ENCODE measurements around the gene FAM72D. TPM values are rescaled to one million over a fixed set of nuclear protein-coding genes. Genes with fewer than 3 reads are reported as not detected.
"Not testable (repeated sequence)": the region's sequence is repeated elsewhere in the genome, so short reads cannot be mapped to it uniquely, and the experiment has no call there.

Gene FAM72D
- polyA plus RNA-seq, 1 experiment, result 1.3 TPM

DNA sequence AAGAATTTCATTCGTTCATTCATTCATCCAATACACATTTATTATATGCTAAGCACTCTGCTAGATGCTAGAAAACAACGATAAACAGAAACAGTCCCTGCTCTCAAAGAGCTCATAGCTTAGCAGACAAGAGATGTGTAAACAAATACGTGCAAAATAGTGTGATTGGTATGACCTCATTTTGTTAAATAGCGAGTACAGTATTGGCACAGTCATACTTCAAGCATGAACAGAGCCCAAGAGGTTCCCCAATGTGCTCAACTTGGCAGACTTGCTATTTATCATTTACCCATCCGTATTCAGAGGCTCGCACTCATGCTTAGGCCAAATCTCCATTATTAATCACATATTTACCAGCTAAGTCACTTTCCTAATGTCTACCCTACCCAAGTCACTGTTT, 24.2 kb upstream of the FAM72D start:
- H3K4me3 ChIP-seq (ENCODE audit: low read depth, low read length); POLR2A ChIA-PET; H3K27ac ChIP-seq (ENCODE audit: low read depth, low read length); DNase-seq (ENCODE audit: low read depth, low spot score); H3K9me3 ChIP-seq (ENCODE audit: control insufficient read depth, insufficient read depth, low read length); H3K27me3 ChIP-seq (ENCODE audit: control insufficient read depth, insufficient read depth, low read length); CTCF ChIA-PET: not testable (repeated sequence)

DNA sequence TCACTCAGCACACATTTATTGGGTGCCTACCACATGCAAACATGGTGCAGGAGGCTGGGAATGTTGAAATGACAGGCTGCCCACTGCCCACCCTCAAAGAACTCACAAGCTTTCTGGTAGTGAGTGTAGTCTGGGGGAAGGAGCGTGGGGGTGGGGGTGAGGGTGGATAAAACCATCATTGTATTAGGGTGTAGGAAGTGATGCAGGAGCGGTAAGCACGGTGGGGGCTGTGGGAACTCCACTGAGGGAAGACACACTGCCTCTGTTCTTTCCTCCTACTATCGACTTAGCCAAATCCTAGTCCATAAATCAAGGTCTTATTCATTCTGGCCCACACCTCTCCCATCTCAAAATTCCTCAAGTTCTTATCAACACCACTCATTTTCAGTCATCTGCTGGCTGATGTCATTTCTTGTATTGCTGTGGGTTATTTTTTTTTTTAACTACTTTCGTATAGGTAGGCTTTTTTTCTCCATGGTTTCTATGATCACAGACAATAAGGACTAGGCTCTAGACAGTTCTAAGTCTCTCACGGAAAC, 21.7 kb upstream of the FAM72D start:
- POLR2A ChIA-PET; DNase-seq (ENCODE audit: low read depth, low spot score); H3K27ac ChIP-seq (ENCODE audit: low read depth, low read length); H3K27me3 ChIP-seq (ENCODE audit: control insufficient read depth, insufficient read depth, low read length); H3K4me3 ChIP-seq (ENCODE audit: low read depth, low read length); CTCF ChIA-PET; H3K9me3 ChIP-seq (ENCODE audit: control insufficient read depth, insufficient read depth, low read length): not testable (repeated sequence)

DNA sequence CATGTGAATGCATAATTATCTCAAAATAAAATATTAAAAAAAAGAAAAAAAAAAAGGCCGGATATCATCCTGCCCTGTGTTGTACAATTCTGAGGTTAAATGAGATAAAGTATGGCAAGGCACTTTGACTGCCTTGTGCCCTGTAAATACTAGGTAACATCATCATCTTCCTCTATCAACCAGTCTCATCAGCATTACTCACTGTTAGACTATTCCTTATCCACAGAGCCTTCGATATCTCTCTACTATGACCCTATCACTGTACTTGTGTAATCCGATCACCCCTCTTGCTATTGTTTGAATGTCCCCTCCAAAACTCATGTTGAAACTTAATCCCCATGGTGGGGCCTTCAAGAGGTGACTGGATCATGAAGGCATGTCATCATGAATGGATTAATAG, 18.9 kb upstream of the FAM72D start:
- CTCF ChIA-PET; H3K9me3 ChIP-seq (ENCODE audit: control insufficient read depth, insufficient read depth, low read length); H3K27me3 ChIP-seq (ENCODE audit: control insufficient read depth, insufficient read depth, low read length); H3K4me3 ChIP-seq (ENCODE audit: low read depth, low read length); H3K27ac ChIP-seq (ENCODE audit: low read depth, low read length); DNase-seq (ENCODE audit: low read depth, low spot score); POLR2A ChIA-PET: not testable (repeated sequence)

DNA sequence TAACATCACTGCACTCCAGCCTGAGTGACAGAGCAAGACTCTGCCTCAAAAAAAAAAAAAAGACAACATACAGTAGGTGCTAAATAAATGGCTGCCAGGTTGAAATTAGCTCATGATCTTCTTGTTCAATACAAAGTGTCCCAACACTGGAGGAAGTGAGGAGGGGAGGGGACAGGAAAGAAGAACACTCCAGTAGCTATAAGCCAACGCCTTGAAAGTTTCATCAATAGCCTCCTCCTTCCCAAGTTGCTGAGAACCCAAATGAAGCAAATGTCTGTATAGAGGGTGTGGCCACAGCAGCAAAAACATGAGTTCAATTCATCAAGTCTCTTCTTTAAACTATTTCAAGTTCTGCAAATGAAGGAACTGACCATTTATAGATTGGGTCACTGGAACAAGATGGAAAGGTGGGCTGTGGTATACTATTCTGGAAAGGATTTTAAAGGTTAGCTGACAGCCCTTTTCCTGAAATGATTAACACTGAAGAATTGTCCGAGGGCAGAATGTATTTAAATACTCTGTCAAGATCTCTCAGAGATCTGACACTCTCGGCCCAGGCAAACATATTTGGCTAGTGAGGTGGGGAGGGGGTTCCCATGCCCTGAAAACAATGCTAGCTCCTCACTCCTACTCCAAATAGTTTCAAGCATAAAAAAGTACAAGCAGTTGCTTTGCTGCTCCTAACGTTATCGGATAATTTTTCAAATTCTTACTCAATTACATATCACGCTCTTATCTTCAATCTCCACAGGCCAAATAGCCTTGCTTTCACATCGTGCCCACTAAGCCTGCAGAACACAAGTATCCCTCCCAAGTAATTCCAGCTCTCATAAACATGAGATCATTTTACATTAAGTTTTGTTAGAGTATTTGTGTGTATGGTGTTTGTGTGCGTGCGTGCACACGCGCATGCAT, 17.6 kb upstream of the FAM72D start:
- POLR2A ChIA-PET; DNase-seq (ENCODE audit: low read depth, low spot score): not testable (repeated sequence)

DNA sequence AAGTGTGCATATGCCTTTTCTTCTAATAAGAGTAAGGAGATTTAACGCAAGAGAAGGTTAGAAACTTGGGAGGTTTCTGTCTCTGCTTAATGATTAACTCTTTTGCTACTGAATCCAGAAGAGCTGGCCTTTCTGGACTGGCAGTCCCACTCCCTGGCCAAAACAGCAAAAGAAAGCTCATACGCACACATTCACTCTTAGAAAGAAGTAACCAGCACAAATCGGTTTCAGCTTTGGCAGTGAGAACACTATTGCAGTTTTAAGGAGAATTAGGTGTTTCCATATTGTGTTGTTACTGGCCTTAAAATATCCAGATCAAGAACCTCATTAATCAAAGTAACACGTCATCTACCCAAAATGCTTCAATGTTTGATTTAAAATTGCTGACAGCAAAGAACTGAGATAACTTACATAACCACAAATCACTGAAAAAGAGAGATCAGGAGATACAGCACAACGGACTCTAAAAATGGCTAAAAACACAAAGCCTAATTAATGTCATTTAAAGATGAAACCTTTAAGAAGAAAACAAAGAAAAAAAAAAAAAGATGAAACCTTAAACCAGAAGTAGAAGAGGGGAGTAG, 16.9 kb upstream of the FAM72D start:
- H3K9me3 ChIP-seq (ENCODE audit: control insufficient read depth, insufficient read depth, low read length); DNase-seq (ENCODE audit: low read depth, low spot score); CTCF ChIA-PET; H3K27me3 ChIP-seq (ENCODE audit: control insufficient read depth, insufficient read depth, low read length); H3K4me3 ChIP-seq (ENCODE audit: low read depth, low read length); POLR2A ChIA-PET; H3K27ac ChIP-seq (ENCODE audit: low read depth, low read length): not testable (repeated sequence)

More for the DNA sequence above, 17.6 kb upstream of the FAM72D start:
- H3K27ac ChIP-seq (ENCODE audit: low read depth, low read length); H3K9me3 ChIP-seq (ENCODE audit: control insufficient read depth, insufficient read depth, low read length); H3K4me3 ChIP-seq (ENCODE audit: low read depth, low read length); CTCF ChIA-PET; H3K27me3 ChIP-seq (ENCODE audit: control insufficient read depth, insufficient read depth, low read length): not testable (repeated sequence)

DNA sequence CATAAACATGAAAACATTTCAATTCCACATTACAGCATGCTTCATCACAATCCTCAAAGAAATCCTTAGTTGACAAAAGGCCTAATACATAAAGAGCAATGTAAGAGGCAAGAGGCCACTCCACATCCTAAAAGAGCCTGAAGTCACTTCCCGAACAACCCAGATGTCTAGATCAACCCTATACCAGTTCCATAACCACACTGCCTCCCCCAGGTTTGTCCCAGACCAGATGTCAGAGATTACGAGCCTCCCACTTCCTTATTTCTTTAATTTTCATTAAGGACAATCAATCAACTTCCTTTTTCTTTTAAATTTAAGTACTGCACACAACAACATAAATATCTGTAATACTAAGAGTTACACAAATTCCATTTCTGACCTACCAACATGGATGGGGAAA, 16.0 kb upstream of the FAM72D start:
- POLR2A ChIA-PET; H3K27ac ChIP-seq (ENCODE audit: low read depth, low read length); DNase-seq (ENCODE audit: low read depth, low spot score); H3K4me3 ChIP-seq (ENCODE audit: low read depth, low read length); H3K27me3 ChIP-seq (ENCODE audit: control insufficient read depth, insufficient read depth, low read length); H3K9me3 ChIP-seq (ENCODE audit: control insufficient read depth, insufficient read depth, low read length); CTCF ChIA-PET: not testable (repeated sequence)

DNA sequence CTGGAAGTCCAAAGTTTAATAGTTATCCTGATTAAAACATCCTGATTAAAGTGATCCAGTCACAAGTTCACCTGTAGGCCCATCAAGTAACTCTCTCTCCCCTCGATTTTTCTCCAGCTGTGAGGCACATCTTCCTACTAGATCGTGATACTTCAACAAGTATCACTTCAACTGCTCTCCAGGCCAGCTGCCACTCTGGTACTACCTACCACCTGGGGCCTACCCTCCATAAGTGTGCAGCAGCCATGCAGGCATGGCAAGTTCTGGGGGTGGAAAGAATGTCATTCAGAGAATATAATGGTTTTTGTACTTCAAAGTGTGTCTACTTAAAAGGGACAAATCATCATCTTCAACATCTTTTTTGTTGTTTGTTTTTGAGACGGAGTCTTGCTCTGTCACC, 15.6 kb upstream of the FAM72D start:
- H3K27me3 ChIP-seq (ENCODE audit: control insufficient read depth, insufficient read depth, low read length); CTCF ChIA-PET; POLR2A ChIA-PET: not testable (repeated sequence)

DNA sequence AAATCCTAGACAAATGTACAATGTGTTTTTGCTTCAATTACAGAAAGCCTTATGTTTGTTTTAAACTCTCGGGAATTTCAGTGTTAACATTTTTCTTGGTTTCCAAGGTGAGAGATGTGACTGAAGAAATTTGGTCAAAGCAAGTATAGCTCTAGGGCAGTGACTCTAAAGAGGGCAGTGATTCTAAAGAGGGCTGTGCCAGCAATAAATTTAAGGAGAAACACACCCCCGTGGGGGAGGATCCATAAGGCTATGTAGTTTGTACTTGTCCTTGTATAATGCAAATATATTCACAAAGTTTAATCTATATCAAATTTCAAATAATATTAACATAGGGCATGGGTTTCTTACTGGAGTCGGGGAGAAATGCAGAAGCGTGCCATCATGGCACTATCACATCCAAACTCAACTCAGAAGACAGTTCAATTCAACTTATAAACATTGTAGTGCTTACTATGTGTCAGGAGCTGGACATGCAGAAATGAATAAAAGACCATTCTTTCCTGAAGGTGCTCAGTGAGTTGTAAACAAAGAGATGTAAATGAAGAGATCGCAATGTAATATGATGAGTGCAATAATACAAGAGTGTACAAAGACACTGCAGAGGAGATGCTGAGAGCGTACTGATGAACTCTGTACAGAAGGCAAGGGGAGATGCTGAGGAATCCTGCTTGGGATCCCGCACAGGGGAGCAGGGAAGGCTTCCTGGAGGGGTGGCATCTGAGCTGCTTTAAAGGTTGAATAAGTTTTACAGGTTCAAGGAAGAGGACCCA, 13.1 kb upstream of the FAM72D start:
- H3K4me3 ChIP-seq (ENCODE audit: low read depth, low read length); POLR2A ChIA-PET; H3K27me3 ChIP-seq (ENCODE audit: control insufficient read depth, insufficient read depth, low read length); H3K9me3 ChIP-seq (ENCODE audit: control insufficient read depth, insufficient read depth, low read length); CTCF ChIA-PET; DNase-seq (ENCODE audit: low read depth, low spot score); H3K27ac ChIP-seq (ENCODE audit: low read depth, low read length): not testable (repeated sequence)

More for the DNA sequence above, 15.6 kb upstream of the FAM72D start:
- not testable (repeated sequence) for DNase-seq (ENCODE audit: low read depth, low spot score); H3K9me3 ChIP-seq (ENCODE audit: control insufficient read depth, insufficient read depth, low read length); H3K4me3 ChIP-seq (ENCODE audit: low read depth, low read length); H3K27ac ChIP-seq (ENCODE audit: low read depth, low read length)

DNA sequence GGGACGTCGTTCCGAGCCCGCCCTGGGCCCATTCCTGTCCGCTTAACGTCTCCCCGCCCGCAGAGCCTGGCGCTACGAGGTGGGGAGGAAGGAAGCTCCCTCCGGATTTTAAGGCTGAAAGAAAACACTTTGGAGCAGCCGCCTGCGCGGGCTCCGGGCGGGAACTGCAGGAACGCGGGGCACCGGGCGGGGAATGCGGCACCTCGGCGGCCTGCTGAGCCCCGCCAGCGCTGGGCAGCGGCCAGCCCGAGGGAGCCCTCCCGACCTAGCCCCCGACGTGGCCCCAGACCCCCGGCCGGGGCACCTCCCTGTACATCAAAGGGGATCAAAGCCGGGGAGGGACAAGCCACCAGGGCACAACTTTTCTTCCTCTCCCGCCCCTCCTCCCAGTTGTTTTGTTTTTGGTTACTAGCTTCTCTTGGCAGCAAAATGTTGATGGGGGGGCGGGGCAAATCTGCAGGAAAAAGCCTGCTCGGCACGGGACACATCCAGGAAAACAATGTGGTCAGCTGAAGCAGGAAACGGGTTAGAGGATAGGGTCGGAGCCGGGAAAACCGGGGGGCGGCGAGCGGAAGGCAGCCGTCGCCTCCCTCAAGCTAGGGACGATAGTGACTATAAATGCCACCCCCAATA, 2.1 kb upstream of the FAM72D start:
- H3K27me3 ChIP-seq (ENCODE audit: control insufficient read depth, insufficient read depth, low read length); H3K9me3 ChIP-seq (ENCODE audit: control insufficient read depth, insufficient read depth, low read length); DNase-seq (ENCODE audit: low read depth, low spot score); POLR2A ChIA-PET; H3K27ac ChIP-seq (ENCODE audit: low read depth, low read length); CTCF ChIA-PET: not testable (repeated sequence)
- H3K4me3 ChIP-seq (ENCODE audit: low read depth, low read length), result peak overlapping the region; percentile 43; the same call in 1 of the 2 replicates

DNA sequence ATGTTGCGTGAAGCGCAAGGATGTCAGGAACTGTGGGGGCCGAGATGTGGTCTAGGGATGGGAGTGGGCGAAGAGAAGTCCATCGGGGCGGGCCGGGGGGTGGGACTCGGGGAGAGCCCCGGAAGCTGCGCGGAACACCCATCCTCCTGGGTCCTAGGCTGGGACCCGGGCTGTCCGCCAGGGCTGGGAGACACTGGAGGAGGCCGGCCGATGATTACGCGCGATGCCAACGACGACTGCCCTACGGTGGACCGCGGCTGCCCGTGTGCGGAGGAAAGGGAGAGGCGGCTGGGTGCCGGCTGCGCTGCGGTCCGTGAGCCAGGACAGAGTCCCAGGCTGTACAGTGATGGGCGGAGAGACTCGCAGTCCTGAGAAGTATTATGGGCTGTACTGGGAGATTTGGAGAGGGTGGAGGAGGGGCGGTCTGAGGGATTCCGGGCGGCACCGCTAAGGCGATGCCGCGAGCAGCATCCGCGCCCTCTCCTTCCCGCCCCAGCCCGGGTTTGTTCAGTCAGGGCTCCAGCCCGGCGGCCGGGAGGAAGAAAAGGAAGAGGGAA, 1.0 kb upstream of the FAM72D start:
- H3K27me3 ChIP-seq (ENCODE audit: control insufficient read depth, insufficient read depth, low read length); H3K9me3 ChIP-seq (ENCODE audit: control insufficient read depth, insufficient read depth, low read length); CTCF ChIA-PET; POLR2A ChIA-PET; DNase-seq (ENCODE audit: low read depth, low spot score); H3K27ac ChIP-seq (ENCODE audit: low read depth, low read length): not testable (repeated sequence)
- peak overlapping the region; percentile 58 for H3K4me3 ChIP-seq (ENCODE audit: low read depth, low read length)

DNA sequence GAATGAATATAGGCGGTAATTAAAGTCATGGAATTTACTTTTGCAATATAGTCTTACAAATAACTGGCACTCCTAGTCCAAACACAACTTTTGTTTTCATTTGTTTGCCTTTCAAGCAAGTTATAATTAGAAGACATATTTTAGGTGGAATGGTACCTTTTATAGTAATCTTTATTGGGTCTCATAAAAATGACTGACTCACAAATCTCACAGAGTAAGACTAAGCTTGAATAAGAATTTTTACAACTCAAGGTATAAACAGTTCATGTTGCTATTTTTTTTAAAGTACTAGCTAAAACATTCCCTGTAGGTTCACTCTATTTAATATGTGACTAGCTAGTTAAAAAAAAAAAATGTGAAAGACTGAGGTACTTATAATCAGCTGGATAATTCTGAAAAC, 6.0 kb downstream of the FAM72D start:
- DNase-seq (ENCODE audit: low read depth, low spot score); CTCF ChIA-PET; H3K4me3 ChIP-seq (ENCODE audit: low read depth, low read length); POLR2A ChIA-PET; H3K9me3 ChIP-seq (ENCODE audit: control insufficient read depth, insufficient read depth, low read length); H3K27ac ChIP-seq (ENCODE audit: low read depth, low read length); H3K27me3 ChIP-seq (ENCODE audit: control insufficient read depth, insufficient read depth, low read length): not testable (repeated sequence)

All from AG04450 (cell line).